Measurements from ENCODE around the gene TTLL6. TPM values are rescaled to one million over a fixed set of nuclear protein-coding genes. Genes with fewer than 3 reads are reported as not detected.

The TTLL6 gene
- total RNA-seq, 1 donor from 2014 or later = 17.4 TPM

DNA sequence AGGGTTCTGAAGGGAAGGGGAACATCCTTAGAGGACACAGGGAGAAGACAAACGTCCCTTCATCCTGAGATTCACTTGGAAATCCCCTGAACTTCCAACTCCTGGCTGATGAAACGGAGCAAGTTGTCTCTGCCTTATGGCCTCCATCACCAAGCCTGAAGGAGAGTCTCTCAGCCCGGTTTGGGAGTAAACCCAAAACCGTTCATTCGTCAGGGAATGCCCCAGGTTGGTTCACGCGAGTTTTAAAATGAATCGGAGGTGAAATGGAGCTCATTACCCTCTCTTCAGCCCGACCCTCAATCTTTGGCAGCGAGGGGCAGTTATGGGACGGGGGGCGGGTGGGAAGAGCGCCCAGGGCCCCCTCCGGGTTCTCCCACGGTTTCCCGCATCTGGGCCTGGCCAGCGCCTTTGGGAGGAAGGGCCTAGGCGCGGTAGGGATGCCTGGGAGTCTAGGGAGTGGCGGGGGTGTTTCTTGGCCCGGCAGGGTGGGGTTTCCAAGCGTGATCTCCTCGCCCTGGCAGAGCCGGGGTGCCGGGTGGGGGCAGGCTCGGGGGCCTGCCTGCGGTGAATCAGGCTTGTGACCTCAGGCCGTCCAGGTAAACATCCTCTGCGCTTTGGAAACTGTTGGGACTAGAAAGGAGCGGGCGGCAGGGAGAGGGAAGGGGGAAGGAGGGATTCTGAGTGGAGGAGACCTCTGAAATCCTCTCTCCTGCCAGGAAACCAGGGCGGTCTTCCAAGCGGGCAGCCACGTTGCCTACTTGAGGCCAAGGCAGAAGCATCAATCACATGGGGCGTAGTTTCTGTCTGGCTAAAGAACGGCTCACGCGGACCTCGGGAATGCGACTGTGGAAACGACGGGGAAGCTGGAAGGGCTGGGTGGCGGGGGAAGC lies 64.4 kb downstream of the TTLL6 start:
- Histone ChIP-seq H3K4me1 (peaks cover 6% of the 10 kb centered on the region), H2AFZ (replicated peaks) (no peak overlapping the region), H3K36me3 (no peaks in the 10 kb centered on the region), H3F3A (ENCODE audit: low read depth) (peaks cover 6% of the 10 kb centered on the region), H3K9ac (no peak overlapping the region), H3K79me2 (ENCODE audit: low read depth) (no peaks in the 10 kb centered on the region), H3K27me3 (peaks cover 100% of the 10 kb centered on the region), H3K9me3 (ENCODE audit: low read depth) (no peaks in the 10 kb centered on the region), H3K27ac (no peak overlapping the region), H3K4me3 (no peak overlapping the region), H4K20me1 (ENCODE audit: low read depth) (peaks cover 96% of the 10 kb centered on the region), H3K4me2 (no peak overlapping the region)
- DNase-seq (ENCODE audit: low spot score) = no peak
- Mint-ChIP-seq H3K36me3 (no peaks in the 10 kb centered on the region), H3K4me1 (no peaks in the 10 kb centered on the region), H3K27me3 (ENCODE audit: insufficient read depth, low read depth) (peaks cover 88% of the 10 kb centered on the region), H3K27ac (no peak overlapping the region), H3K9me3 (peaks cover 8% of the 10 kb centered on the region), H3K4me3 (no peak overlapping the region)
- TF ChIP-seq, protein P1, sequence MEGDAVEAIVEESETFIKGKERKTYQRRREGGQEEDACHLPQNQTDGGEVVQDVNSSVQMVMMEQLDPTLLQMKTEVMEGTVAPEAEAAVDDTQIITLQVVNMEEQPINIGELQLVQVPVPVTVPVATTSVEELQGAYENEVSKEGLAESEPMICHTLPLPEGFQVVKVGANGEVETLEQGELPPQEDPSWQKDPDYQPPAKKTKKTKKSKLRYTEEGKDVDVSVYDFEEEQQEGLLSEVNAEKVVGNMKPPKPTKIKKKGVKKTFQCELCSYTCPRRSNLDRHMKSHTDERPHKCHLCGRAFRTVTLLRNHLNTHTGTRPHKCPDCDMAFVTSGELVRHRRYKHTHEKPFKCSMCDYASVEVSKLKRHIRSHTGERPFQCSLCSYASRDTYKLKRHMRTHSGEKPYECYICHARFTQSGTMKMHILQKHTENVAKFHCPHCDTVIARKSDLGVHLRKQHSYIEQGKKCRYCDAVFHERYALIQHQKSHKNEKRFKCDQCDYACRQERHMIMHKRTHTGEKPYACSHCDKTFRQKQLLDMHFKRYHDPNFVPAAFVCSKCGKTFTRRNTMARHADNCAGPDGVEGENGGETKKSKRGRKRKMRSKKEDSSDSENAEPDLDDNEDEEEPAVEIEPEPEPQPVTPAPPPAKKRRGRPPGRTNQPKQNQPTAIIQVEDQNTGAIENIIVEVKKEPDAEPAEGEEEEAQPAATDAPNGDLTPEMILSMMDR (IDR thresholded peaks at IDR 0.05) = no peak
- TF ChIP-seq EZH2phosphoT487 (IDR thresholded peaks at IDR 0.05) (peak; percentile 79), EZH2 (IDR thresholded peaks at IDR 0.05) (peak; percentile 95)

GRCh38 chr17:48751733-48752398 lies 65.2 kb downstream of the TTLL6 start:
- H3K4me1 Mint-ChIP-seq = no peaks in the 10 kb centered on the region
- H3K9ac ChIP-seq = no peak overlapping the region
- no peaks in the 10 kb centered on the region for H3K79me2 ChIP-seq (ENCODE audit: low read depth)
- H3K27me3 ChIP-seq = peaks cover 100% of the 10 kb centered on the region
- H3K9me3 Mint-ChIP-seq = peaks cover 10% of the 10 kb centered on the region
- H3K4me3 Mint-ChIP-seq = no peak overlapping the region
- TF ChIP-seq, protein P1 (IDR thresholded peaks at IDR 0.05) = no peak
- TF ChIP-seq EZH2 (IDR thresholded peaks at IDR 0.05) (peak; percentile 15), EZH2phosphoT487 (IDR thresholded peaks at IDR 0.05) (peak; percentile 30)
- peaks cover 6% of the 10 kb centered on the region for H3F3A ChIP-seq (ENCODE audit: low read depth)
- peaks cover 6% of the 10 kb centered on the region for H3K4me1 ChIP-seq
- no peak overlapping the region for H2AFZ ChIP-seq (replicated peaks)
- peaks cover 96% of the 10 kb centered on the region for H4K20me1 ChIP-seq (ENCODE audit: low read depth)
- no peak overlapping the region for H3K27ac Mint-ChIP-seq
- no peaks in the 10 kb centered on the region for H3K36me3 Mint-ChIP-seq
- H3K4me2 ChIP-seq = no peak overlapping the region
- H3K9me3 ChIP-seq (ENCODE audit: low read depth) = no peaks in the 10 kb centered on the region
- H3K36me3 ChIP-seq = no peaks in the 10 kb centered on the region
- no peak overlapping the region for H3K4me3 ChIP-seq
- DNase-seq (ENCODE audit: low spot score) = no peak
- peaks cover 93% of the 10 kb centered on the region for H3K27me3 Mint-ChIP-seq (ENCODE audit: insufficient read depth, low read depth)
- H3K27ac ChIP-seq = no peak overlapping the region

- H3K4me1 ChIP-seq = peaks cover 6% of the 10 kb centered on the region
- Mint-ChIP-seq H3K4me3 (no peak overlapping the region), H3K36me3 (no peaks in the 10 kb centered on the region), H3K9me3 (peaks cover 13% of the 10 kb centered on the region), H3K4me1 (no peaks in the 10 kb centered on the region), H3K27ac (no peak overlapping the region), H3K27me3 (ENCODE audit: insufficient read depth, low read depth) (peaks cover 94% of the 10 kb centered on the region)
- H3K27ac ChIP-seq = no peak overlapping the region
- peaks cover 6% of the 10 kb centered on the region for H3F3A ChIP-seq (ENCODE audit: low read depth)
- no peaks in the 10 kb centered on the region for H3K9me3 ChIP-seq (ENCODE audit: low read depth)
- TF ChIP-seq EZH2phosphoT487 (IDR thresholded peaks at IDR 0.05) (no peak), EZH2 (IDR thresholded peaks at IDR 0.05) (no peak)
- TF ChIP-seq, protein P1 (IDR thresholded peaks at IDR 0.05) = no peak
- H3K36me3 ChIP-seq = no peaks in the 10 kb centered on the region
- no peak overlapping the region for H3K9ac ChIP-seq
- DNase-seq (ENCODE audit: low spot score) = no peak
- H3K27me3 ChIP-seq = peaks cover 100% of the 10 kb centered on the region
- H4K20me1 ChIP-seq (ENCODE audit: low read depth) = peaks cover 99% of the 10 kb centered on the region
- no peak overlapping the region for H2AFZ ChIP-seq (replicated peaks)
- H3K4me3 ChIP-seq = no peak overlapping the region
- no peaks in the 10 kb centered on the region for H3K79me2 ChIP-seq (ENCODE audit: low read depth)
- H3K4me2 ChIP-seq = no peak overlapping the region
Measured at GRCh38 chr17:48751172-48751571, 65.9 kb downstream of the TTLL6 start.
